GM18951 (cell line): ENCODE measurements around the gene RBM14.

Experiments
- POLR2A ChIP-seq: IDR thresholded peaks from 4 replicates; pipeline ENCODE4 v1.6.1; 2011; ENCODE audit warnings: mild to moderate bottlenecking; ENCODE audit not compliant: insufficient read length, insufficient read depth; ENCODE audit errors: extremely low read depth
- in situ Hi-C: fragments of 300-500 bp; cut with MboI; formaldehyde crosslinking; loops from one replicate; pipeline ENCODE4 v1.12.0; 2022; ENCODE audit warnings: low sequenced_read_pairs, mixed read lengths, inconsistent platforms; ENCODE audit not compliant: unreplicated experiment

Gene RBM14

DNA sequence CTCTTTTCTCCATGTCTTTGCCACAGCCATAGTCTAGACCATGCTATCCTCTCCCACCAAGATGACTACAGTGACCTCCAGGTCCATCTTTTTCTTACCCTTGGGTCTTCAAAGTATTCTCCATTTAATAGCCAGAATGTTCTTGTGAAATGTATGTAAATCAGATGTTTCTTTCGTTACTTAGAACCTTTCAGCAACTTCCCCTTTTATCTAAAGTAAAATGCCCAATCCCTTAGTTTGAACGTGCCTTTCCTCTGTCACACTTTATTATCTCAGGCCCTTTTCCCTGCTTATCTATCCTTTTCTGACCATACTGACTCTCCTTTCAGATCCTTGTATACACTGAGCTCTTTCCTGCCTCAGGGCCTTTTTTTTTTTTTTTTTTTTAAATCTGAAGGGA, 43.3 kb downstream of the RBM14 start:
- no peak for TF ChIP-seq POLR2A
- in situ Hi-C loops = no loop called here

DNA sequence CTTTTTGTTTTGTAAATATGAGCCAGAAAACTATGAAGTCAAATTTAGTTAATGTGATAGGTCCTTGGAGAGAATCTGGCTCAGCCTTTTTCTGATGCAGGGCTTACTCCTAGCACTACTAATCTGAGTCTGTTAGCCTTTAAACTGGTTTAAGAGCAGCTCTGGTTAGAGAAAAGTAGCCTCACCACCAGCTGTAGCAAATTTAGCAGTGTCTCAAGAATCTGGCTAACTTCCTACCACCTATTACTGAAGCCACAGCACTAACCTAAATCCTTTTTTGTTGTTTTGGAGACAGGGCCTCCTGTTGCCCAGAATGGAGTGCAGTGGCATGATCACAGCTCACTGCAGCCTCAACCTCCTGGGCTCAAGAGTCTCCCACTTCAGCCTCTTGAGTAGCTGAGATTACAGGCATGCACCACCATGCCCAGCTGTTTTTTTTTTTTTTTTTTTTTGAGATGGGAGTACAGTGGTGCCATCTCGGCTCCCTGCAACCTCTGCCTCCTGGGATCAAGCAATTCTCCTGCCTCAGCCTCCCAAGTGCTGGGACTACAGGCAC, 47.4 kb downstream of the RBM14 start:
- TF ChIP-seq POLR2A = no peak
- in situ Hi-C loops = no loop called here

- in situ Hi-C loops = no loop called here
- no peak for TF ChIP-seq POLR2A
These were observed 48.9 kb downstream of the RBM14 start for GRCh38 chr11:66665369-66665768.

GRCh38 chr11:66670816-66671215, 54.4 kb downstream of the RBM14 start:
- in situ Hi-C loops = no loop called here
- no peak for TF ChIP-seq POLR2A

DNA sequence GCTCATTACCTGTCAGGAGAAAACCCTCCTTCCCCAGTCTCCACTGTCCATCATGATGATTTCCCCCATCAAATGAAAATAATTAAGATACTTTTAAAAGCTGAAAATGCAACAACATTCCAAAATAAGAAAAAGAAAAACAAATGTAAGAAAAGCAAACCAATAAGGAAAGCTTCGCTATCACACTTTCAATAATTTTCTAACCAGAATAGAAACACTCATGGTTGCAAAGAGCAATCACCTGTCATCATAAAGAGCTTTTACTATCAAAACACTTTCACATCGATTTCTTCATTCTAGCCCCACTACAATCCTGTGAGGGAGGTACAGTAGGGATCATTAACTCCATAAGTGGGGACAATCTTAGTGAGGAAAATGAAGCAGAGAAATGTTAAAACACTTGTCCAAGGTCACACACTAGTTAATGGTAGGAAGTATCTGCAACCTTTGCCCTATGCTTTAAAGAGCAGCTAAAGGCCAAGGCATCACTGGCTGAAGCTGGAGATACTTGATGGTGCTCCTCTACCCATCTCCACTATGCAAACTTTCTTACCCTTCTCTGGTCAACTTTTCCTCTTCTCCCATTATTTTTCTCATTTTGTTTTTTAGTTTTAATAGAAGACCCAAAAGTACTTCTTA, 58.7 kb downstream of the RBM14 start:
- TF ChIP-seq POLR2A = no peak
- in situ Hi-C loops = no loop called here

DNA sequence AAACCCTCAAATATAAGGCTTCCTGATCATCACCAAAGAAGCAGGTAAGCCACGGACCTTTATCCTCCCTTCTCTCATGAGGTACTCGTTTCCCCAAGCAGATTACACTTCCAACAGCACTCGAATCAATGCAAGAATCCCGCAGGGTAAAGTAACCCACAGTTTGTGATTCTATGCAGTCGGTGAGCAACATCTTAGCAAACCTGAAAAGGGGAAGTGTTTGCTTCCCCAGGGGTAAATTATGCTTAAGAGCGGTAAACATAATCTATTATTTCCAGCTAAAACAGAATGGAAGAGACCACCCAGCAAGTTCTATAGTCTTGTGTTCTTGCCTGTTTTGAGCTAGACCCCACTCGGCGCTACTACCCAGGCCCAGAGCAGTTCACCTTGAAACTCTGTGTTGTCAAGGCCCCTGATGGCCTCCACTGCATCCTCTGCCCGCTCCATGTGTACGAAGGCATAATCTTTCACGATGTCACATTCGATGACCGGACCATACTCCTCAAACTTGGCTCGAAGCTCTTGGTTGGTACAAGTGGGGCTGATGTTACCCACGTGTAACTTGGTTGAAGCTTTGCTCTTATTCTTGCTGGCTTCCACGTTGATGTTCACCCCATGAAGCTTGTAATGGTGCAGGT, 60.0 kb downstream of the RBM14 start:
- TF ChIP-seq POLR2A = no peak
- in situ Hi-C loops = no loop called here
